HEK293T (cell line): ENCODE data around the gene TIMP2.

Experiments
- CTCF ChIA-PET: fragments of 350-600 bp; formaldehyde crosslinking; extraction: SDS; loops from one replicate; lab custom pipeline; 2021; ENCODE audit warnings: antibody characterized with exemption, inconsistent platforms; lab: Yijun Ruan, JAX
- POLR2A ChIA-PET: fragments of 350-600 bp; formaldehyde crosslinking; extraction: SDS; loops from one replicate; lab custom pipeline; 2020; ENCODE audit warnings: antibody characterized with exemption, inconsistent platforms; lab: Yijun Ruan, JAX
- DNase-seq: peaks from one replicate; pipeline ENCODE4 v3.0.0; 2012; ENCODE audit warnings: mixed read lengths; ENCODE audit errors: extremely low spot score
- ARNT ChIP-seq: fragments of 450-650 bp; IDR thresholded peaks from 2 replicates; pipeline ENCODE4 v1.6.1; 2017; ENCODE audit warnings: mild to moderate bottlenecking
- BHLHE40 ChIP-seq: fragments of 450-650 bp; IDR thresholded peaks from 2 replicates; pipeline ENCODE4 v1.6.1; 2016; ENCODE audit warnings: mild to moderate bottlenecking, moderate library complexity, borderline replicate concordance
- CTBP1 ChIP-seq: fragments of 450-650 bp; IDR thresholded peaks from 2 replicates; pipeline ENCODE4 v1.6.1; 2016; ENCODE audit warnings: borderline replicate concordance
- ELF4 ChIP-seq: fragments of 450-650 bp; IDR thresholded peaks from 2 replicates; pipeline ENCODE4 v1.6.1; 2017; ENCODE audit warnings: antibody characterized with exemption
- FOXA1 ChIP-seq: fragments of 450-650 bp; IDR thresholded peaks from 2 replicates; pipeline ENCODE4 v1.6.1; 2016; ENCODE audit warnings: mild to moderate bottlenecking
- FOXK2 ChIP-seq: fragments of 450-650 bp; IDR thresholded peaks from 2 replicates; pipeline ENCODE4 v1.6.1; 2016; ENCODE audit warnings: mild to moderate bottlenecking
- FOXM1 ChIP-seq: fragments of 450-650 bp; IDR thresholded peaks from 2 replicates; pipeline ENCODE4 v1.6.1; 2017; ENCODE audit warnings: mild to moderate bottlenecking, borderline replicate concordance
- HDGF ChIP-seq: fragments of 450-650 bp; IDR thresholded peaks from 2 replicates; pipeline ENCODE4 v1.6.1; 2017; ENCODE audit warnings: antibody characterized with exemption, borderline replicate concordance
- L3MBTL2 ChIP-seq: fragments of 450-650 bp; conservative IDR thresholded peaks from 2 replicates; pipeline ENCODE4 v1.6.1; 2016; ENCODE audit warnings: mild to moderate bottlenecking
- LEF1 ChIP-seq: fragments of 450-650 bp; IDR thresholded peaks from 2 replicates; pipeline ENCODE4 v1.6.1; 2017; ENCODE audit warnings: mild to moderate bottlenecking, borderline replicate concordance
- NFRKB ChIP-seq: fragments of 450-650 bp; IDR thresholded peaks from 2 replicates; pipeline ENCODE4 v1.6.1; 2016; ENCODE audit warnings: mild to moderate bottlenecking, moderate library complexity
- SP1 ChIP-seq: fragments of 450-650 bp; IDR thresholded peaks from 2 replicates; pipeline ENCODE4 v1.6.1; 2017
- SUZ12 ChIP-seq: fragments of 450-650 bp; IDR thresholded peaks from 2 replicates; pipeline ENCODE4 v1.6.1; 2016; ENCODE audit warnings: mild to moderate bottlenecking
- TARDBP ChIP-seq: fragments of 450-650 bp; IDR thresholded peaks from 2 replicates; pipeline ENCODE4 v1.6.1; 2016
- ZNF384 ChIP-seq: fragments of 450-650 bp; IDR thresholded peaks from 2 replicates; pipeline ENCODE4 v1.6.1; 2016
- TF ChIP-seq, protein P1 (sequence below): fragments of 450-650 bp; IDR thresholded peaks from 2 replicates; pipeline ENCODE4 v1.6.1; 2016

Gene TIMP2

DNA sequence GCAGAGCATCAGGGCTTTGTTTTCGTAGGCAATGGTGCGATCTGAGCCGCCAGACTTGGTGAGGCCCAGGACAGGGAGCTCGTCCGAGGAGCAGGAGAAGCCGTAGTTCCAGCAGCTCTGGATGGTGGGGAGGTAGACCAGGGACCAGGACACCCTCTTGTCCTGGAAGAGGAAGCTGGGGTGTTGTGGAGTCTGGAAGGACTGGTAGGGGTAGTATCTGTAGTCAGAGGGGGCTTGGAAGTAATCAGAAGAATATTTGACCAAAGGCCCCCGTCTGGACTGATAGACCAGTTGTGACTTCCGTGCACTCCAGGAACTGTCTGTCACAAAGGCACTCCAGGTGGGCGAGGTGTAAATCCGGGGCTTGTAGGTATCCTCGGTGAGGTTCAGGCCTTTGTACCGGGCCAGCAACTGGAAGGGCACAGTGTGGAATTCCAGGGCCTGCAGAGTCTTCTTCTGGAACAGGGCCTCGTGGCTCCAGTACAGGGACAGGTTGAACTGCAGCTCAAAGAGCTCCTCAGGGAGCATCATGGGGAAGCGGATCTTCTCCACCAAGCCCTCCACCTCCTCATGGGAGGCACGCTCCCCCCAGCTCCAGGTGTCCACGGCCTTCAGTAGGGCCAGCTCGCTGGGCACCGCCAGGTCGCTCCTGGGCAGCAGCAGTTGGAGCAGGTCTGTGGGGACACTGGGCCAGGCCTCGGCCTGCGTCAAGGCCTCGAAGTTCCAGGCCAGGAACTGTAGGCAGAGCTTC is 46.7 kb upstream of the TIMP2 start:
- CTCF ChIA-PET, result interaction anchor here (0.6 to 3.1 kb wide), 12 partner anchors 9 to 119 kb away, joined by 3 to 27 read pairs (median 5); no protein-coding TSS in a partner anchor
- POLR2A ChIA-PET, result interaction anchor here (1.0 to 1.3 kb wide), 2 partner anchors 8 to 151 kb away, joined by 3 to 6 read pairs; partner anchors contain the start of gene LGALS3BP
- DNase-seq, result no peak
- TF ChIP-seq LEF1 (no peak), FOXK2 (no peak), BHLHE40 (no peak), ZNF384 (no peak), HDGF (no peak), TARDBP (no peak), L3MBTL2 (no peak)

DNA sequence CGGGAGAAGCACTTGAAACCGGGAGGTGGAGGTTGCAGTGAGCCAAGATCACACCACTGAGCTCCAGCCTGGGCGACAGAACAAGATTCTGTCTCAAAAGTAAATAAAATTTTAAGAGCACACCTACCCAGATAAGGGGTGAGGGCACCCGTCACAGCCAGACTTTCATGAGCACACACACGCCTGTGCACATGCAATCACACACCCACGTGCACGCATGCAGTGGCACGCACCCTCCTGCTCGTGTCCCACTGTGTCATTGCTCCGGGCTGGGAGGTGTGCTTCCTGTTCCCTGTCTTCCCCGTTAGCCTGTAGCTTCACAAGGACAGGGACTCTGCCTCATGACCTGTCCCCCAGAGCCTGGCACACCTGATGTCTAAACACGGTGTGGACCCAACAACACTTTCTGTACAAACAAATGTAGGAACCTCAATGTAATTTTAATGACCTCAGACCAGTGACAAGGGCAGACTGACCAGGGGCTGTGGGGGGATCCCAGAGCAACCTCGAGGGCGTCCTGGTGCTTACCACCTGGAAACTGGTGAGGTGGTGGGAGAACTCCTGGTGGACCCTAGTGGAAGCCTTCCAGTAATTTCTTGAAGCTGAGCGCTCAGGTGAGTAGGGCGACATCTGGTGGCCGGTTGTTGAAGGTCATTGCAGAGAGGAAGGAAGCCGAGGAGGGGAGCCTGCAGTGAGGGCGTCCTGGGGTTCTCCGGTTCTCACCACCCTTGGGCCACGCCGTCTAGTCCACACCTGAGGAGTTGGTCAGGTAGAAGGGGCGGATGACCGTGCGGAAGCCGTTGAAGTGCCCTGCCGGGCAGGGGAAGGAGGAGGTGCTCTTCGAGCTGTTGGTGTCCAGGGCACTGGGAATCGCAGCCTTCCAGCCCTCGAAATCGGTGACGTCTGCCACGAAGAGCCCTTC is 45.9 kb upstream of the TIMP2 start:
- ChIA-PET POLR2A (interaction anchor here (1.3 kb wide), 1 partner anchor 9 kb away, joined by 6 read pairs; the partner anchor contains the start of gene LGALS3BP), CTCF (interaction anchor here (0.6 to 3.1 kb wide), 14 partner anchors 9 to 118 kb away, joined by 3 to 27 read pairs (median 4); partner anchors contain the start of gene LGALS3BP)
- no peak for TF ChIP-seq NFRKB
- no peak for TF ChIP-seq CTBP1
- no peak for TF ChIP-seq SP1
- no peak for TF ChIP-seq FOXM1
- no peak for TF ChIP-seq L3MBTL2
- TF ChIP-seq LEF1, result no peak
- no peak for TF ChIP-seq FOXA1
- no peak for TF ChIP-seq FOXK2
- TF ChIP-seq SUZ12, result no peak
- no peak for TF ChIP-seq HDGF
- no peak for TF ChIP-seq ARNT
- TF ChIP-seq ZNF384, result no peak
- TF ChIP-seq, protein P1, sequence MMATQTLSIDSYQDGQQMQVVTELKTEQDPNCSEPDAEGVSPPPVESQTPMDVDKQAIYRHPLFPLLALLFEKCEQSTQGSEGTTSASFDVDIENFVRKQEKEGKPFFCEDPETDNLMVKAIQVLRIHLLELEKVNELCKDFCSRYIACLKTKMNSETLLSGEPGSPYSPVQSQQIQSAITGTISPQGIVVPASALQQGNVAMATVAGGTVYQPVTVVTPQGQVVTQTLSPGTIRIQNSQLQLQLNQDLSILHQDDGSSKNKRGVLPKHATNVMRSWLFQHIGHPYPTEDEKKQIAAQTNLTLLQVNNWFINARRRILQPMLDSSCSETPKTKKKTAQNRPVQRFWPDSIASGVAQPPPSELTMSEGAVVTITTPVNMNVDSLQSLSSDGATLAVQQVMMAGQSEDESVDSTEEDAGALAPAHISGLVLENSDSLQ, result no peak
- no peak for TF ChIP-seq TARDBP
- no peak for TF ChIP-seq BHLHE40
- TF ChIP-seq ELF4, result no peak
- peak; percentile 82 for DNase-seq

DNA sequence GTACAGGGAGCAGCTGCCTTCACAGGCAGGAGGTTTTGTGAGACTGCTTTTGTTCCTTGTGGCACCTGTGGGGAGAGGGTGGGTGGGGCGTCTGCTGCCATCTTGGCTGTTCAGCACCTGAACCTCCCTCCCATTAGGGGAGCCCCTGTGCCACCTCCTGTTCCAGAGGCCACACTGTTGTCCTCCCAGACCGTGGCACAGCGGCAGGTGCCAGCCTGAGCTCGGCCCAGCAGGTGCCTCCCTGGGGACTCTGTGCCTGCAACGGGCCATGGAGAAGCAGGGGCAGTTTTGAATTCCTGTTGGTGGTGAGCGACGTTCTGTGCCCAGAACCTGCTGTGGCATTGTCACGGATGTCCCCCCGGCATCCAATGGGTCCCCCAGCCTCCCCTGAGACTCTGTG is 44.7 kb upstream of the TIMP2 start:
- CTCF ChIA-PET, result interaction anchor here (1.2 to 3.1 kb wide), 3 partner anchors 10 to 104 kb away, joined by 3 to 27 read pairs (median 5); partner anchors contain the start of gene LGALS3BP
- POLR2A ChIA-PET, result no interaction called here
- DNase-seq, result no peak
- TF ChIP-seq FOXA1, result no peak
- TF ChIP-seq CTBP1, result no peak
- TF ChIP-seq SP1, result no peak
- TF ChIP-seq SUZ12, result no peak
- TF ChIP-seq HDGF, result no peak
- TF ChIP-seq FOXK2, result no peak

DNA sequence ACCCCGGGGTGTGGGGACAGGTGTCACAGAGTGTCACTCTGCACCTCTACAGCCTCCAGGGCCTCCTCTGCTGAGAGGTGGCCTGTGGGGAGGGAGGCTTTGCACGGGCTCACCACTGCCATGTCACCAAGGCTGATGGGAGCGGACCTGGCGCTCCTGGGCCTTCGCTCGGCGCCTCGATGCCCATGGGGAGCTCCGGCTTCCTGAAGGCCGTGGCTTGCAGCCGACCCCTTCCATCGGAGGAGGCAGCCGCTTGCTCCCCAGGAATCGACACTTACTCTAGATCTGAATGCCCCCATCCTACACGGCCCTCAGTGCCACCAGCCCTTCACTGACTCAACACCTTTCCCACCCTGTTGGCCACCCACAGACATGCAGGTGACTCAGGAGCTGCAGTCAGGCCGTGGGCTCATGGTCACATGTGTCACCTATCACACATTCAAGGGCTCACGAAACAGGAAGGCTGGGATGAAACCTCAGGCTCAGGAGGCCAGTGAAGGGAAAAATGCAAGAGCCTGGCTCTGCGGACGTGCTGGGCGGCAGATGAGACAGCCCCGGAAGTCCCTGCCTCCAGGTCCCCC is 42.7 kb upstream of the TIMP2 start:
- DNase-seq, result no peak
- TF ChIP-seq NFRKB, result no peak
- TF ChIP-seq LEF1, result no peak
- no peak for TF ChIP-seq ZNF384
- TF ChIP-seq ARNT, result no peak
- TF ChIP-seq, protein P1, result no peak
- ChIA-PET CTCF (no interaction called here), POLR2A (no interaction called here)

DNA sequence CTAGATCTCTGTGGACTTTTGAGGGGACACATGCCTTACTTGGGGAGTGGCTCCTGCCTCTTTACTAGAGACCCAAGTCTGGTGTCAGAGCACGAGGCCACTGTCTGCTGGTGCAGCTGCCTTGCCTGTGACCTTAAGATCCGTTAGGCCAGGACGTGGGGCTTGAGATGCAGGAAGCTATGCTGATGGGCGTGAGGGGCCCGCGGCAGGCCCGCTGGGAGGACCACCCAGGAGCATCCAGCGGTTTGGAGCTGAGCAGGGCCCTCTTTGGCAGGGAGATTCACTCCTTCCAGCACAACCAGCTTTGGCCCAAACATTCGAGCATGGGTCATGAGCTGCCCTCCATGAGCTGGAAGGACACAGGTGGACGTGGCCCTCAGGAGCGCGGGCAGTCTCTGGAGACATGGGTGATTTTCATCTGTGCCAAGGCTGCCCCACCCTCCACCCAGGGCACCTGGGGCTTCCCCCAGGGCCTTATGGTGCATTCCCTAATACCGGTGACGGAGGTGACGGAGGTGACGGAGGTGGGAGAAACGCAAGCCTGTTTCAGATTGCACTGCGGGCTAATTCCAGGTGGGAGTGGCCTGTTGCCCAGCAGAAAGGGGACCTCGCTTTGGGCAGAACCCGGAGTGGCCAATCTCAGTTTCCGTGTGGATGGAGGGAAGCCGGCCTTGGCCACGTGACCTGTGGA is 41.9 kb upstream of the TIMP2 start:
- TF ChIP-seq TARDBP (no peak), ELF4 (no peak), L3MBTL2 (no peak)
- CTCF ChIA-PET, result interaction anchor here (1.9 kb wide), 1 partner anchor 114 kb away, joined by 7 read pairs; no protein-coding TSS in a partner anchor
- no peak for DNase-seq
- POLR2A ChIA-PET, result no interaction called here
